CD4-positive, alpha-beta T cell (primary cell): ENCODE measurements around the gene TYROBP. TPM values are rescaled to one million over a fixed set of nuclear protein-coding genes. Genes with fewer than 3 reads are reported as not detected.

Source experiments
- ATAC-seq: fragments of 200-7000 bp; cut with Tn5 transposase; one replicate; pipeline ENCODE4 v1.10.0; 2022; ENCODE audit warnings: mild to moderate bottlenecking; ENCODE audit not compliant: poor library complexity
- CTCF ChIA-PET: fragments of 350-600 bp; sonication (Branson Sonifier 250); formaldehyde crosslinking; loops from one replicate; lab custom pipeline; 2021; ENCODE audit warnings: antibody characterized with exemption, inconsistent platforms; lab: Charles Lee
- POLR2A ChIA-PET: fragments of 350-600 bp; sonication (Branson Sonifier 250); formaldehyde crosslinking; loops from one replicate; lab custom pipeline; 2021; ENCODE audit warnings: antibody characterized with exemption, inconsistent platforms; lab: Charles Lee
- DNase-seq, 14 experiments: peaks; one replicate each; pipeline ENCODE4 v3.0.0-alpha.2; 2013 to 2020; ENCODE audit warnings: mixed read lengths in 2 of 14
- H3K27ac ChIP-seq, 2 donors: one replicate each; pipeline versions ENCODE4 v1.5.1 to v1.7.0; 2013; ENCODE audit warnings: low read length in 2 of 2, low read depth in 1 of 2, mild to moderate bottlenecking in 1 of 2
- H3K27me3 ChIP-seq, 2 experiments: 1 replicate in 1 of 2; 2 replicates in 1 of 2; pipeline versions ENCODE4 v1.6.1 to v1.7.0; 2013; ENCODE audit warnings: low read length in 2 of 2, control low read depth in 1 of 2, mild to moderate bottlenecking in 1 of 2, moderate library complexity in 1 of 2; ENCODE audit not compliant: insufficient read depth in 2 of 2, control insufficient read depth in 1 of 2
- H3K36me3 ChIP-seq: one replicate; pipeline ENCODE4 v1.6.1; 2013; ENCODE audit warnings: low read length, control low read depth; ENCODE audit not compliant: insufficient read depth
- H3K4me1 ChIP-seq: one replicate; pipeline ENCODE4 v1.6.1; 2013; ENCODE audit warnings: low read length, control low read depth; ENCODE audit not compliant: insufficient read depth
- H3K4me3 ChIP-seq: one replicate; pipeline ENCODE4 v1.5.1; 2013; ENCODE audit warnings: mild to moderate bottlenecking, low read length, moderate library complexity
- H3K9me3 ChIP-seq, 2 experiments: 1 replicate in 1 of 2; 2 replicates in 1 of 2; pipeline versions ENCODE4 v1.6.1 to v1.7.0; 2013; ENCODE audit warnings: low read length in 2 of 2, mild to moderate bottlenecking in 2 of 2, control low read depth in 1 of 2, moderate library complexity in 1 of 2; ENCODE audit not compliant: control insufficient read depth in 1 of 2, insufficient read depth in 1 of 2
- H3K27ac Mint-ChIP-seq: one replicate; pipeline ENCODE4 v1.8.0; 2020; ENCODE audit warnings: mixed read lengths
- H3K27me3 Mint-ChIP-seq: one replicate; pipeline ENCODE4 v1.8.0; 2021; ENCODE audit warnings: mixed read lengths
- H3K36me3 Mint-ChIP-seq: one replicate; pipeline ENCODE4 v1.8.0; 2021; ENCODE audit warnings: low read depth, mixed read lengths
- H3K4me1 Mint-ChIP-seq: one replicate; pipeline ENCODE4 v1.8.0; 2021; ENCODE audit warnings: low read depth, mixed read lengths
- H3K4me3 Mint-ChIP-seq: one replicate; pipeline ENCODE4 v1.8.0; 2020; ENCODE audit warnings: mild to moderate bottlenecking, mixed read lengths
- H3K9me3 Mint-ChIP-seq: one replicate; pipeline ENCODE4 v1.8.0; 2020; ENCODE audit warnings: mixed read lengths
- CTCF ChIP-seq: fragments of 200-600 bp; IDR thresholded peaks from one replicate; pipeline ENCODE4 v1.8.0; 2022; ENCODE audit warnings: antibody characterized with exemption, mild to moderate bottlenecking
- intact Hi-C, 2 experiments: fragments of 100-400 bp; cut with DNase I in 1 of 2; cut with micrococcal nuclease in 1 of 2; formaldehyde crosslinking; loops; one replicate each; pipeline versions ENCODE4 v1.15.1 to v1.9.0; 2023 to 2025; cut with DNase I, micrococcal nuclease
- total RNA-seq, 174 experiments: library from RNA in 2 of 174; stranded (reverse) in 2 of 174; gene quantifications; one replicate each; pipeline ENCODE4 v1.2.3 and lab custom pipeline; 2021 to 2026

Gene TYROBP
- total RNA-seq, 2 experiments from 2014 or later = 6.0 to 7.6 TPM

GRCh38 chr19:35949131-35949530 lies 41.0 kb upstream of the TYROBP start:
- H3K4me3 ChIP-seq = no peak overlapping the region
- H3K9me3 Mint-ChIP-seq = no peaks in the 10 kb centered on the region
- CTCF ChIA-PET = interaction anchor here (1.2 kb wide), 1 partner anchor 13 kb away, joined by 3 read pairs; no protein-coding TSS in a partner anchor
- POLR2A ChIA-PET = interaction anchor here (1.0 to 1.7 kb wide), 2 partner anchors 10 to 65 kb away, joined by 3 to 5 read pairs; partner anchors contain the start of gene ALKBH6
- H3K4me3 Mint-ChIP-seq = peak overlapping the region; percentile 10
- peaks cover 46% of the 10 kb centered on the region for H3K4me1 ChIP-seq
- H3K4me1 Mint-ChIP-seq = peaks cover 63% of the 10 kb centered on the region
- no peaks in the 10 kb centered on the region for H3K9me3 ChIP-seq
- intact Hi-C loops = no loop called here
- no peaks in the 10 kb centered on the region for H3K27me3 Mint-ChIP-seq
- H3K27ac ChIP-seq = no peak overlapping the region
- no peaks in the 10 kb centered on the region for H3K27me3 ChIP-seq
- no peak for DNase-seq
- ATAC-seq = no peak
- peaks cover 15% of the 10 kb centered on the region for H3K36me3 Mint-ChIP-seq
- no peak for TF ChIP-seq CTCF
- H3K27ac Mint-ChIP-seq = peak overlapping the region; percentile 82
- H3K36me3 ChIP-seq = peaks cover 4% of the 10 kb centered on the region

GRCh38 chr19:35946203-35946602 lies 38.1 kb upstream of the TYROBP start:
- DNase-seq (no peak), ATAC-seq (no peak)
- H3K27ac Mint-ChIP-seq = peak overlapping the region; percentile 65
- peaks cover 37% of the 10 kb centered on the region for H3K4me1 Mint-ChIP-seq
- Histone ChIP-seq H3K27me3 (no peaks in the 10 kb centered on the region), H3K27ac (no peak overlapping the region), H3K4me1 (peaks cover 24% of the 10 kb centered on the region), H3K36me3 (peaks cover 10% of the 10 kb centered on the region), H3K4me3 (no peak overlapping the region), H3K9me3 (no peaks in the 10 kb centered on the region)
- ChIA-PET CTCF (no interaction called here), POLR2A (interaction anchor here (0.9 to 1.5 kb wide), 2 partner anchors 9 to 12 kb away, joined by 4 to 5 read pairs; no protein-coding TSS in a partner anchor)
- H3K9me3 Mint-ChIP-seq = no peaks in the 10 kb centered on the region
- intact Hi-C loops = no loop called here
- H3K27me3 Mint-ChIP-seq = no peaks in the 10 kb centered on the region
- H3K4me3 Mint-ChIP-seq = peak overlapping the region; percentile 20
- H3K36me3 Mint-ChIP-seq = peaks cover 37% of the 10 kb centered on the region
- no peak for TF ChIP-seq CTCF

GRCh38 chr19:35945121-35945790 lies 37.2 kb upstream of the TYROBP start:
- H3K27me3 ChIP-seq = no peaks in the 10 kb centered on the region
- Mint-ChIP-seq H3K9me3 (no peaks in the 10 kb centered on the region), H3K4me1 (peaks cover 34% of the 10 kb centered on the region), H3K4me3 (no peak overlapping the region), H3K27me3 (no peaks in the 10 kb centered on the region), H3K27ac (peak overlapping the region; percentile 65), H3K36me3 (peaks cover 43% of the 10 kb centered on the region)
- intact Hi-C loops = no loop called here
- peaks cover 23% of the 10 kb centered on the region for H3K4me1 ChIP-seq
- peaks cover 17% of the 10 kb centered on the region for H3K36me3 ChIP-seq
- H3K4me3 ChIP-seq = no peak overlapping the region
- no peak for TF ChIP-seq CTCF
- no peak overlapping the region for H3K27ac ChIP-seq
- ChIA-PET POLR2A (interaction anchor here (0.9 to 1.5 kb wide), 2 partner anchors 8 to 13 kb away, joined by 4 to 5 read pairs; no protein-coding TSS in a partner anchor), CTCF (interaction anchor here (0.8 kb wide), 1 partner anchor 14 kb away, joined by 3 read pairs; no protein-coding TSS in a partner anchor)
- no peak for ATAC-seq
- H3K9me3 ChIP-seq = no peaks in the 10 kb centered on the region
- no peak for DNase-seq
